Uterus (tissue), 2 donors: ENCODE results near the gene BRCC3.

ENCODE experiments used
- POLR2A ChIP-seq, 2 donors: fragments of 450-650 bp; IDR thresholded peaks; one replicate each; pipeline ENCODE4 v1.6.1; 2016; ENCODE audit warnings: antibody characterized with exemption in 2 of 2, mild to moderate bottlenecking in 1 of 2, moderate library complexity in 1 of 2
- TF ChIP-seq, protein P1 (sequence below), 4 experiments: fragments of 200-600 bp in 2 of 4; fragments of 450-650 bp in 2 of 4; sonication (generic) in 2 of 4; IDR thresholded peaks; one replicate each; pipeline ENCODE4 v1.5.1; 2016 to 2019; ENCODE audit warnings: antibody characterized with exemption in 4 of 4, mild to moderate bottlenecking in 2 of 4, moderate library complexity in 1 of 4

DNA sequence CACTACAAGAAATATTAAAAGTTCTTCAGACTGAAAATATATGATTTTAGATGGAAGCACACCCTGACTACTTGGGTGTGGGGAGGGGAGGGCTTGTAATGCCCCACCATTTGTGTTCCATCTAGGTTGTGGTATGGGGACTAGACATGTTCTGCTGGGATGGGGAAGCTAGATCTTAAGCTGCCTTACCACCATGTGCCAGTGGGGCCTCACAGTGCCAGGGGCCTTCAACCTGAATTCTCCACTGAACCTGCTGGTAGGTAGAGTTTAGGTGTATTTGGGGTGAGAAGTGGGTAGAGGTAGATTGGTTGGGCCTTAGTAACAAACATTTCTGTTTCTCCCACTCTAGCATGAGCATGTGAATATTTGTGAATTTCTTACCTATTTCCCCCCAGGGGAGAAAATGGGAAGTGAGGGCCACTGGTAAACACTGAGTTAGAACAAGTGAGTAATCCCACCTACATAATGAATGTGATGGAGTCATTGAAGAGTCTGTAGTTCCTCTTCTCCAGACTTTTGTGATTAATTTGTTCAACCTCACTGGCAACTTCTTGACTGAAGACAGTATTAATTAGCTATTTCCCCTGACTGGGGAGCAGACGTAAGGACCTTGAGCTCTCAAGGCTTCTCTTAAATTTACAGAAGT lies 44.0 kb downstream of the BRCC3 start:
- TF ChIP-seq, protein P1, sequence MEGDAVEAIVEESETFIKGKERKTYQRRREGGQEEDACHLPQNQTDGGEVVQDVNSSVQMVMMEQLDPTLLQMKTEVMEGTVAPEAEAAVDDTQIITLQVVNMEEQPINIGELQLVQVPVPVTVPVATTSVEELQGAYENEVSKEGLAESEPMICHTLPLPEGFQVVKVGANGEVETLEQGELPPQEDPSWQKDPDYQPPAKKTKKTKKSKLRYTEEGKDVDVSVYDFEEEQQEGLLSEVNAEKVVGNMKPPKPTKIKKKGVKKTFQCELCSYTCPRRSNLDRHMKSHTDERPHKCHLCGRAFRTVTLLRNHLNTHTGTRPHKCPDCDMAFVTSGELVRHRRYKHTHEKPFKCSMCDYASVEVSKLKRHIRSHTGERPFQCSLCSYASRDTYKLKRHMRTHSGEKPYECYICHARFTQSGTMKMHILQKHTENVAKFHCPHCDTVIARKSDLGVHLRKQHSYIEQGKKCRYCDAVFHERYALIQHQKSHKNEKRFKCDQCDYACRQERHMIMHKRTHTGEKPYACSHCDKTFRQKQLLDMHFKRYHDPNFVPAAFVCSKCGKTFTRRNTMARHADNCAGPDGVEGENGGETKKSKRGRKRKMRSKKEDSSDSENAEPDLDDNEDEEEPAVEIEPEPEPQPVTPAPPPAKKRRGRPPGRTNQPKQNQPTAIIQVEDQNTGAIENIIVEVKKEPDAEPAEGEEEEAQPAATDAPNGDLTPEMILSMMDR (IDR thresholded peaks at IDR 0.05): no peak
- TF ChIP-seq POLR2A (IDR thresholded peaks at IDR 0.05): no peak
